HG02623 (cell line): ENCODE data around the gene RSPRY1.

Source experiments
- ATAC-seq: cut with Tn5 transposase; IDR thresholded peaks from one replicate; pipeline ENCODE4 v1.9.1; 2021; ENCODE audit warnings: moderate library complexity; ENCODE audit not compliant: unreplicated experiment

The RSPRY1 gene

DNA sequence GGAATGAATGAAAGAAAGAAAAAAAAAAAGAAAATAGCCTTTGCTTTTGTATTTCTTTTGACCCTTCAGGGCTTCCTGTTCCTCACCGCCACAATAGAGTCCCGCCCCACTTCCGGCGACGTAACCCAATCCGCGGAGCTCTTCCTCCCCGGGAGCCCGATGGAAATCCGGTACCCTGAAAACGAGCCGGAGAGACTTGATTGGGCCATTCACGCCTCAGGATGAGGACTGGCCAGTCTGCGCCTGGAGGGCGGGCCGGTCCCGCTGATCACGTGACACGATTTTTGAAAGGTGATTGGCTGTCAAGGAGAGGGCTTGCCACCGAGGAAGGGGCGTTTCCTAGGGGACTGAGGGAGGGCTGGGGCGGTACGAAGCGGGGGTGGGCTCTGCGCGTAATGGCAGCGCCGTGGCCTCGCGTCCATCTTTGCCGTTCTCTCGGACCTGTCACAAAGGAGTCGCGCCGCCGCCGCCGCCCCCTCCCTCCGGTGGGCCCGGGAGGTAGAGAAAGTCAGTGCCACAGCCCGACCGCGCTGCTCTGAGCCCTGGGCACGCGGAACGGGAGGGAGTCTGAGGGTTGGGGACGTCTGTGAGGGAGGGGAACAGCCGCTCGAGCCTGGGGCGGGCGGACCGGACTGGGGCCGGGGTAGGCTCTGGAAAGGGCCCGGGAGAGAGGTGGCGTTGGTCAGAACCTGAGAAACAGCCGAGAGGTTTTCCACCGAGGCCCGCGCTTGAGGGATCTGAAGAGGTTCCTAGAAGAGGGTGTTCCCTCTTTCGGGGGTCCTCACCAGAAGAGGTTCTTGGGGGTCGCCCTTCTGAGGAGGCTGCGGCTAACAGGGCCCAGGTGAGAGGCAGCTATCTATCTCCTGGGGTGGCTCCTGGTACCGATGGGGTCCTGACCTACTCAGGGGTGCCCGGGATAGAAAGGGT lies at the start of gene RSPRY1, which contains the start of gene PSME3IP1:
RSPRY1 (plus strand) TSS at position 385 of the 927 bp plus-strand sequence. CDS start 18,330 bp downstream, outside the sequence.
PSME3IP1 (minus strand) TSS at position 95 of the 927 bp plus-strand sequence. CDS start 12,185 bp downstream, outside the sequence.
- ATAC-seq = peak; percentile 88

DNA sequence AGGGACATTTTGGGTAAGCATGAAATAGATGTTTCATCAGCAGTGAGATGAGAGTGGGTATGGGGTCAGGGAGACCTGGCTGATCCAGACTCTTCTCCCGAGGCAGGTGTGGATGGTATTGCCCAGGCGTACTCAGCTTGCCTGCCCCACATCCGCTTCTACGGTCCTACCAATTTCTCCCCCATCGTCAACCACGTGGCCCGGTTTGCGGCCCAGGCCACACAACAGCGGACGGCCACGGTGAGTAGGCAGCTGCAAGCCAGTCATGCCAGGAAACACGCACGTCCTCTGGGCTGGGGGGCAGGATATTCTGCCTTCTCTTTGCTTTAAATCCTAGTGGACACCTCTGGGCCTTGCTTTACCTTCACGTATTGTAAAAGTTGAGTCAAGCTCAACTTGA lies 49.1 kb upstream of the RSPRY1 start:
- ATAC-seq = no peak

DNA sequence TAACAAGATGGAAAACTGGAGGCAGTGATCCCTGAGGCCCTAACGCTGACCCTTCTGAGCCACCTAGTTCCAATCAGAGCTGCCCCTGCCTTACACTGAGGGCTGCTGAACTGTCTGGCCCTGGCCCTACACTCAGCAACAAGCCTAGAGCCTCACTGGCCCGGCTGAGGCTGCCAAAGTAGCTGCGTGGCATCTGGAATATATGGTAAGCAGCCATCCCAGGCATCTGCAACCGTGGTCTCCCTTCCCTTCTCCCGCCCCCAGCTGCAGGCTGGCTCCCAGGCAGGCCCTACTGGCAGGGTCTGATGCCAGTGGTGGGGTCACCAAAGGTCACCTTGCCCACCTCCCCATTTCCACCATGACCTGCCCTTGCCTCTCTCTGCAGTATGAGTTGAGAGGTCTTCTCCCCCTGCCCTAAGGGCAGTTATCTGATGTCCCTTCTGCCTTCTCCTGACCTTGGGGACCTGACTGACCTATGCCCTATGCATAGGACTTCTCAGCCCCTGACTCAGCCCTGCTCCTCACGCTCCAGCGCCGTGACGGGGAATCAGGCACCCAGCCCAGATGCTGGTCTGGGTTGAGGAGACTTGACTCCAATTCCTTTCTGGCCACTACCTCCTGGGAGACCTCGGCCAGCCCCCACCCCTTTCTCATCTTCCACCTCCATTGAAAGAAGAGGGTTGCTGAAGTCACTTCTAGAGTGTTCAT lies 48.4 kb upstream of the RSPRY1 start:
- ATAC-seq = no peak

DNA sequence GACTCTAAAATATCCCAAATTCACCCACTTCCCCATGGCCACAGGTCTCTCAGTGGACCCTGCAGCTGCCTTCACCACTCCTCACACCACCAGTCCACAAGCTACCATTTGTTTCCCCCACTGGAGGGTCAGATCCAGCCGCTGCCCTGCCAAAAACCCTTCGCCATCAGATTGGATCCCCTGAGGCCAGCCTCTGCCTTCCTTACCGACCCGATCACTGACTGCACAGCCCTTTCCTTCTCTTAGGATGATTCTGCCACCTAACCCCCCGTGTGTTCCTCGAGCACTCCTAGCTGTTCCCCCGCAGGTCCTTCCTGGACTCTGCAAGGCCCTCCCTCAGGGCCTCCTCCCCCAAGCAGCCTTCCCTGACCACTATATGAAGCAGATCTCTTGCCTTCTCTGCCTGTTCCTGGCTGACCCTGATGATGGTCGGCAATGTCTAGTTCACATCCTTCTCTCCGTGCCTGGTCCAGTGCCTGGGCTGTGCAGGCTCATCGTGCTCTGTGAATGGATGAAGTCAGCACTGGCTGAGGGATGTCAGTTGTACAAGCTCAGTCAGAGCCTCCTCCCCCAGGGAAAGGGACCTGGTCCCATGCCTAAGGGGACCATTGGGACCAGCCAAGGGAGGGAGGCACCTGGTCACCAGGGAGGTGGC lies 47.7 kb upstream of the RSPRY1 start:
- no peak for ATAC-seq

DNA sequence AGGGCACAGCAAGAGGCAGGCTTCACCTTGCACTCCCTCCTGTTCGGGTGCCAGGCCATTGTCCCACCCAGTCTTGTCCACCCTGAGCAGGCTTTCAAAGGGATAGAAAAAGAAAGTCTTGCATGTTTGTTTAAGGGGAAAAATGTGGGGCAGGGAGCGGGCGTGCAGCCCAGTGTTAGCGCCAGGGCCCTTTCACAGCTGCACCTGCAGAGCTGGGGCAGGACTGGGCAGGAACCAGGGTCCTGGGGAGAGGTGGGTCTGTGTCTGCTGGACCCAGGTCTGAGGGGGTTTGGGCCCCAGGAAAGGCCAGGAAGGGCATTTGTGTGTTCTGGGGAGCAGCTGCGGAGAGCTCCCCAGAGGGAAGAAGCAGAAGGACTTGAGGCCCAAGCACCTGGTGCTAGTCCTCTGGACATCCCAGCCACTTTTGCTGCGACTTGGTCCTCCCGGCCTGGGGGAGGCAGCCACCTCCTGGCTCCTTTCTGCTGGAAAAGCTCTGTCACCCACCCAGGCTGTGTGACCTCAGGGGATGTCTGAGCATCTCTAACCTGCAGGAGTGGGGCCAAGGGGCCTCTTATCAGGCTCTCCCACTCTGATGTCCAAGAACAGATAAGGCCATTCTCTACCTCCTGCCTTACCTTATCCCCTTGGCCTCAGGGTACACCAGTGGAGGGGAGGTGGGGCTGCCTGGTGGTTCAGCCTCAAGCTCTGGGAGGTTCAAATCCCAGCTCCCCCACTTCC lies 45.0 kb upstream of the RSPRY1 start:
- ATAC-seq = no peak

DNA sequence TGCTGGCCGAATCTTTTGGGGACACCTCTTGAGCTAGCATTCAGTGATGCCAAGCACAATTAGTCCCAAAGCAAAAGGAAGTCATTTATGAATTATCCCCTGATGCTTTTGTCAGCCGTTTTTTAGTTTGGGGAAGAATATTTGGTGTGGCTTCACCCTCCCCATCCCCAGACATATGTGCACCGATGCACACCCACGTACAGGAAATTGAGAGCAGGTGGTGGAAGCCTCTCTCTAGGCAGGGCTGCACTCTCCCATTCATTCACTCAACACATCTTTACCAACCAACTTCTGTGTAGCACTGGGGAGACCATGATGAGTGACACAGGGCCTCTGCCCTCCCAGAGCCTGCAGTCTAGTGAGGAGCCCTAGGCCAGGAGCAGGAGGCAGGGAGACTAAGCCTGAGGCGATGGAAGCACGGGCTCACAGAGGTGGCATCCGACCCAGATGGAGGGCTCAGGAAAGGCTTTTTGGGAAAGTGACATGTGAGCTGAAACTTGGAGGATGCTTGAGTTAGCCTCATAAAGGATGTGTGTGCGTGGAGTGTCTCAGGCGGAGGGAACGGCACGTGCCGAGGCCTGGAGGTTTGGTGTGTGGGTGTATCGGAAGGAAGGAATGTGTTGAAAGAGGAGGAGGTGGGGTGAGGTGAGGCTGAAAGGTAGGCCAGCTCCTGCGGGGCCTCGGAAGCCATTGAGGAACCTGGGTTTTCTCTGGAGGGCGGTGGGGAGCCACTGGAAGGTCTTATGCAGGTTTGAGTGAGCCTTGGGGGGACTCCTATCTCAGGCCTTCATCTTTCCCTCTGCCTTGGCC lies 44.1 kb upstream of the RSPRY1 start:
- ATAC-seq = no peak

DNA sequence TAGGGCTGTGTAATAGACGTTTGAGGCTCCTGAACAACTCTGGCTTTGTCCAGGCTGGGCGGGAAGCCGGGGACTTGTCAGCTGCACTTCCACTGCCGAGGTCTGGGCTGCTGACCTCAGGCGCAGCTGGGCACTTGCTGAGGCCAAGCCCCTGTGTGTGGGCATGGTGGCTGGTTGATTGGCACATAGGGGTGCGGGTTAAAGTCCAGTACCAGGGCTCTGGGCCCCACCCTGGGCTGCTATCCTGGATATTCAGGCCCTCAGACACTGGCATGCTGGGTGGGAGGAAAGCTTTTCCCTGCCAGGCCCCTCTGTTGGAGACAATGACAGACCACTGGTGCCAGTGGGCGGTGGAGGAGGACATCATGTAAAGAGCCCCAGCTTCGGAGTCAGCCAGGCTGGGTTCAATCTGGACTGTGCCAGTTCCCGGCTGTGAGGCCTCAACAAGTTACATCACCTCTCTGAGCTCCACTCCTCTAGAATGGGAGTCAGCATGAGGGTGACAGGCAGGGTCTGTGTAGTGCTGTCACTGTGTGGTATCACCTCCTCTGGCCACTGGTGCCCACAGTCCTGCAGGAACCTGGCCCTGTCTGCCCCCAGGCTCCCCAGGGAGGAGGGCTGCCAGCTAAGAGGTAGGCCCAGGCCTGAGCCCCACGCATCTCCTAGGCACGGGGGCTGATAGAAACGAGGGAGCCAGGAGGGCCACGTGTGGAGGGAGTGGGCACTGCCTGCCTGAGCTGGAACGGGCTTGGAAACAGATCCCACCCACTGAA lies 42.8 kb upstream of the RSPRY1 start:
- ATAC-seq = no peak

DNA sequence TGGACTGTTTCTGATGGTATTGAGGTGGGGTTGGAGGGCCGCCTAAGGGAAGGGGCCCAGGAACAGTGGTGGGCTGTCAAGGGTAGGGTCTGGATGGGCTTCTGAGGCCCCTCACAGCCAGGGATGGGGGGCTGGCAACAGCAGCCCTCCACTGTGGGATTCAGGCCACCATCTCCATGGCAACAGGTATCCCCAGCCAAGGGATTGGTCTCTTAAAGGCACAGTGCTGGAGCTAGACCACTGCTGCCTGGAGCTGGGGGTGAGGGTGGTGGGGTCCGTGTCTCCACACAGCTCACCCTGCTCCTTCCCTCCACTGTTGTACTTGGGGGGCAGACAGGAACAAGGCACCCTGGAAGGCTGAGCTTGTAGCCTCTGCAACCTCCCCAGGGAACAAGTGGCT lies 42.1 kb upstream of the RSPRY1 start:
- ATAC-seq = no peak

DNA sequence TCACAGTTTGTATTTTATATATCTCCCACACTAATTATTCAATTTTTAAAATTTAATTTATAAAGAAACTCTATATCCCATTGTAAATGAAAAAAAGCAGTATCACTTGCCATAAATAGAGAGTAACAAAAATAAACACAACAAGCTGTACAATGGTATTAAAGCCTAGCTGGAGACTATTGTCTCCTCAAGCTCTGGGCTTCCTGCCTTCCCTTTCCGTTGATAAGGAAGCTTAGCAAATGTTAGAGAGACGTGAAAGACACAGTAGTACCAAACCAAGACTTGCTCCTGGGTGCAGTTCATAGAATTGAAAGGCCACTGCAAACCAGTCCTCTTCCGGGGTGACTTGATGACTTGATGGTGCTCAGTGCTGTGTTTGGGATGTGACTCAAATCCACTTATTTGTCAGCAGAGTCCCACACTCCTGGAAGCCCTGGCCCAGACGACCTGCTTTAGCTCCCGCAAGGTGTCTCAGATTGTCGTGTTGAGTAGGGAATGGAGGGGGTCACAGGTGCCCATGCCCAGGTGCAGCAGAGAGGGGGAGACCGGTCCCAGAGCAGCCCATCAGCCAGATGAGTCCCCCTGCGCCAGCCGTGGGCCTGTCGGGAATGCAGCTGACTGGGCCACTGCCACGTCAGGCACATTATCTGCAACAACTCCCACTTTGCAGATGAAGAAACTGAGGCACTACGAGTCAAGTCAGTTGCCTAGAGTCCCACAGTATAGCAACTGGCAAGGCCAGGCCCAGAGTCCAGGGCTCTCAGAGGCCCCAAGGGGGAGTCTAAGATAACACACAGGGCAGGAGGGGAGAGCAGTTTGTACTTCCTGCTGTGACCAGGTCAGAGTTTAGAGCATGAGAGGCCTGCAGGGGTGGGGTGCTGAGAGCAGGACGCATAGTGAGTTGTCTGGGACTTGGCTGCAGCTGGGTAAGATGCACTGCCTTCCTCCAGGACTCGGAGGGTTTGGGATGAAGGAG lies 40.8 kb upstream of the RSPRY1 start:
- ATAC-seq = no peak

DNA sequence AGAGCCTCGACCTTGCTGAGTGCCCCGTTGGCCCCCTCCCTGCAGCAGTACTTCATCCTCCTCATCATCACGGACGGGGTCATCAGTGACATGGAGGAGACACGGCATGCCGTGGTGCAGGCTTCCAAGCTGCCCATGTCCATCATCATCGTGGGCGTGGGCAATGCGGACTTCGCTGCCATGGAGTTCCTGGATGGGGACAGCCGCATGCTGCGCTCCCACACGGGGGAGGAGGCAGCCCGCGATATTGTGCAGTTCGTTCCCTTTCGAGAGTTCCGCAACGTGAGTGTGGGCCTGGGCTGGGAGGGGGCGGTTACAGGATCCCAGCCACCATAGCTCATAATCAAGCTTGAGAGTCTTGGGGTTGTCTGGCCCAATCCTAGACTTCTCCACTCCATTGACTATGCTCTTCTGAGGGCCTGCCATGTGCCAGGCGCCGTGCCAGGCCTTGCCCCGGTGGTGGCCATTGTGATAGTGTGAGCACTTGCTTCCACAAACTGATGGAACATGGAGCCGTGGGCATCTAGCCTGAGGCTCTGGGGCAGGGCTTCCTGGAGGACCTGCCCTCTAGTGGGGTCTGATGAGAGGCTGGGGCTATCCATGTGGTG lies 40.0 kb upstream of the RSPRY1 start:
- no peak for ATAC-seq

DNA sequence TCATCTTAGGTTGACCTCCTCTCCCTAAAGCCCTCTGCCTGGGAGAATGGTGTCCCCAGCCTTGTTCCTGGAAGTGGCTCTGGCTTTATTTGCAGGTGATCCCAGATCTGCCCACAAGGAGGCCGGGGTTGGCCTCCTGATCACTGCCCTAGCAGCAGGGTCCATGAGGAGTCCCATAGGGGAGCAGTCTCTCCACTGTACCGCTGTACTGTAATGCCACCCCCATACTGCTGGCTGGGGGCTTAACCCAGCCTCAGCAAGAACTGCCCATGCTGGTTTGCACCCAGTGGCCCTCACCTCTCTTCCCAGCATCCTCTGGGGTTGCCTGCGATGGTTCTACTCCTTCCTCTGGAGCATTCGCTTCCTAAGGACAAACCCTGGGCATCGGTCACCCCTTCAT lies 39.4 kb upstream of the RSPRY1 start:
- ATAC-seq = no peak

DNA sequence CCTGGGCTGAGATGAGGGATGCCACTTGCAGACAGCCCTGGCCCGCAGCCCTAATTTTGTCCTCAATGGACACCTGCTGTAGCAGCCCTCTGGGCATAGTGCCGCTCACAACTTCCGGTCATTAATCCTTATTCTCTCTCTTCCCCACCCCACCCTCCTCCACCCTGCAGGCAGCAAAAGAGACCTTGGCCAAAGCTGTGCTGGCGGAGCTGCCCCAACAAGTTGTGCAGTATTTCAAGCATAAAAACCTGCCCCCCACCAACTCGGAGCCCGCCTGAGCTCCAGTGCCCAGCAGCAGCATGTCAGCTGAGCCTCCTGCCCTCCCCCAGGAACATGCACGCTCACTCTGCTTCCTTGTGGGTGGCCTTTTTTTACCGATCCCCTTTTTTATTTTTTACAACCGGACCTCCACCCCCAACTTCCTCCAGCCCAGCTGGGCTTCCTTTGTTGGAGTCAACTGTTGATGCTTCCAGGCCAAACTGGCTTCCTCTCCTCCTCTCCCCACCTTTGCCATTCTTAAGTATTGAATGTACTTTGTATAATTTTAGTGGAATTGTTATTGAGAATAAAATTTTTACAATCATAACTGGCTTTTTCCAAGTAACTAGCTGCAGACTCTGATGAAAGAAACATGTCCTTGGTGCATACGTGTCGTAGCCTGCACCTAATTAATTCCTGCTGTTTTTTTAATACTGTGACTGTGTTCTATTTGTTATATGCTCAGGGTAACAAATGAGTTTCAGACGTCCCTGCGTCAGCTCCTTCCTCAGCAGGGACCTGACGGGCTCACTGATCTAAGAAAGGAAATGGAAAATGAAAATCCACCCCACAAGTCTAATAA lies 38.5 kb upstream of the RSPRY1 start:
- no peak for ATAC-seq

DNA sequence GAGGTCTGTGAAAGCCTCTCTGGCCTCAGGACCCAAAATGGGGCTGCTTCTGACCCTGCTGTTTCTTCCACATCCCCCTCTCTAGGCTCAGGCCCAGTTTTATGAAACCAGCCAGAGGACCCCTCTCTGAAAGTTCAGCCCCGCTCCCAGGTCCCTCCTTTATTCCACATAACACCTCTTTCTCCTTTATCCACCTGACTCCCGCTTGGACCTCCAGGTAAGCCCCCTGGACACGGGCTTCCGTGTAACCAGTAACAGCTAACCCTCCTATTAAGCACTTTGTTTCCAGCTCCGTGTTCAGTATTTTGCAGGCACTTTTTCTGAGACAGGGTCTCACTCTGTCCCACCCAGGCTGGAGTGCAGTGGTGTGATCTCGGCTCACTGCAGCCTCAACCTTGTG lies 37.6 kb upstream of the RSPRY1 start:
- no peak for ATAC-seq

DNA sequence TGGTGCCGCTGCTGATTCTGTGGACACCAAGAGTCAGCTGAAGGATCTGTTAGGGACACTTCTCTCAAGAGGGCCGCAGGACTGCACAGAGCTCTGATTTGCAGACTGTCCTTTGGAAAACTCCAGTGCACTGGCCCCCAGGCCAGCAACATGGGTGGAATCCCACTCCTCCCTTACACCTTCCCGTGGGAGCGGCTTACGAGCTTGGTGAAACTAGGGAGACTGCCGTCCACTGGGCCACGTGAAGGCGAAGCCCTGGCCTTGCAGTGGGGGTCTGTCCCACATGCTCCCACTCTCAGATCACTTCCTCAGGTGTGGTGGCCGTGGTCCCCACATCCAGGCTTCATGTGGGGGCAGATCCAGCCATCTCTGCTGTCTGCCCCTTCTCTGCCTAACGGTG lies 36.7 kb upstream of the RSPRY1 start:
- no peak for ATAC-seq

DNA sequence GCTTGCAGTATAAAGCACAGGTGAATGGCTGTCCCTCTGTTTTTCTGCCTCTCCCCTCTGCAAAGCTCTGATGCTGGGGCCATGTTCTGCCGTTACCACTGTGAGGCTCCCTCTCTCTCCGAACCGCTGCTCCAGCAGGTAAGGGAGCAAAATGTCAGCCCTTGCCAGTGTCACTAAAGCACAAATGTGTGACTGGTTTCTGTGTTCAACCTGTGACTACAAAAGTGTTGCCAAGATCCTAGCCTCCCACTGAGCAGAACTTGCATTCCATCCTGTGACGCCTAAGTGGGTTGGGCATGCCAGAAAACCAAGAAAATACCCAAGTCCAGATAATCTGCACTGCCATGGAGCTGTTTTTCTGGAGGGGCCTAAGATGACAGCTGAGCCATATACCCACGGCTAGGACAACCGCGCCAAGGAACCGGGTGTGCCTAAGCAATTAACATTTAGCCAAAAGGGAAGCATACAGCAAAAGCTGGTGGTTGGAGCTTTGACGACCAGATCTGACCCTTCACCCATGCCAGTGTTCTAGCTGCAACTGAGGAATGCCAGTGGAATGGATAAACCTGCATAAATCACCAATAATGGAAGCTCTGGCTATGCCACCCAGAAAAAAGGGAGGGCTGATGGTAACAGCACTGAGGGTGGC lies 35.3 kb upstream of the RSPRY1 start:
- no peak for ATAC-seq

DNA sequence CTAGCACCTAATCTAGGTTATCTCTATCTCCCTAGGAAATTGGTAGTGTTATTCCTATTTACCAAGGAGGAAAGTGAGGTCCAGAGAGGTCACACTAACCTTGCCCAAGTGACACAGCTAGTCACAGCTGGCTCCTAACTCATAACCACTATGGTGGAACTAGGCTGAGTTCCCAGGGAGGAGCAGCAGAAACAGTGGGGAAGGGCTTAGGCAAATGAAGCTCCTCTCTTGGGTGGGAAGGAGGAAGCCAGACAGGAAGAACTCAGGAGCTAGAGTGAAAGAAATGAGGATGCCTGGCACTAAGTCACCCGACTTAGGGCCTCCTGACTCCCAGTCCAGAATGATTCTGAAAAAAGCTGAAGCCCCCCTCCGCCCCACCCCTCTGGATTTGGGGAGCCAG lies 34.8 kb upstream of the RSPRY1 start:
- ATAC-seq = no peak
